NAMALWA (cell line): ENCODE data around the gene ARHGAP9.
"Not testable (repeated sequence)": the region's sequence is repeated elsewhere in the genome, so short reads cannot be mapped to it uniquely, and the experiment has no call there.

Experiments used
- DNase-seq: peaks from one replicate; pipeline ENCODE4 v3.0.0-alpha.2; 2015; ENCODE audit warnings: low spot score

Gene ARHGAP9

GRCh38 chr12:57517187-57517586 is 37.5 kb upstream of the ARHGAP9 start:
- DNase-seq: no peak

GRCh38 chr12:57516617-57517153 is 37.0 kb upstream of the ARHGAP9 start:
- no peak for DNase-seq

GRCh38 chr12:57515934-57516541 is 36.4 kb upstream of the ARHGAP9 start:
- DNase-seq: no peak

- no peak for DNase-seq
These were observed 35.8 kb upstream of the ARHGAP9 start for GRCh38 chr12:57515408-57515933.

GRCh38 chr12:57514720-57515407 is 35.2 kb upstream of the ARHGAP9 start:
- DNase-seq: no peak

- DNase-seq: not testable (repeated sequence)
These were observed 34.6 kb upstream of the ARHGAP9 start for GRCh38 chr12:57514246-57514645.

GRCh38 chr12:57513677-57514076 is 34.0 kb upstream of the ARHGAP9 start:
- not testable (repeated sequence) for DNase-seq

- DNase-seq: no peak
These were observed 33.6 kb upstream of the ARHGAP9 start for GRCh38 chr12:57513266-57513665.

- DNase-seq: no peak
These were observed 33.0 kb upstream of the ARHGAP9 start for GRCh38 chr12:57512665-57513064.

GRCh38 chr12:57511588-57512325 is 32.1 kb upstream of the ARHGAP9 start:
- DNase-seq: no peak

GRCh38 chr12:57511161-57511560 is 31.5 kb upstream of the ARHGAP9 start:
- DNase-seq: no peak

- not testable (repeated sequence) for DNase-seq
These were observed 28.1 kb upstream of the ARHGAP9 start for GRCh38 chr12:57507796-57508195.

GRCh38 chr12:57506541-57506940 is 26.9 kb upstream of the ARHGAP9 start:
- not testable (repeated sequence) for DNase-seq

GRCh38 chr12:57502311-57502969 is 22.8 kb upstream of the ARHGAP9 start:
- not testable (repeated sequence) for DNase-seq

- no peak for DNase-seq
These were observed 20.5 kb upstream of the ARHGAP9 start for GRCh38 chr12:57500213-57500612.

GRCh38 chr12:57498571-57498970 is 18.9 kb upstream of the ARHGAP9 start:
- no peak for DNase-seq

- DNase-seq: no peak
These were observed 18.5 kb upstream of the ARHGAP9 start for GRCh38 chr12:57498132-57498502.

- no peak for DNase-seq
These were observed 17.8 kb upstream of the ARHGAP9 start for GRCh38 chr12:57497223-57498131.

GRCh38 chr12:57496822-57497221 is 17.2 kb upstream of the ARHGAP9 start:
- DNase-seq: no peak

GRCh38 chr12:57495051-57495701 is 15.5 kb upstream of the ARHGAP9 start:
- not testable (repeated sequence) for DNase-seq
